Transverse colon (tissue), 4 donors: Measurements from ENCODE around the gene GGPS1. TPM values are rescaled to one million over a fixed set of nuclear protein-coding genes. Genes with fewer than 3 reads are reported as not detected.
"Not testable (repeated sequence)": the region's sequence is repeated elsewhere in the genome, so short reads cannot be mapped to it uniquely, and the experiment has no call there.

Experiments
- DNase-seq: peaks from one replicate; pipeline ENCODE4 v3.0.0-alpha.2; 2019
- H3K27ac ChIP-seq, 4 donors: fragments of 200-600 bp; sonication (generic); 2 replicates each; pipeline ENCODE4 v1.5.1; 2016 to 2018; ENCODE audit warnings: inconsistent platforms in 4 of 4
- H3K27me3 ChIP-seq: fragments of 200-600 bp; sonication (generic); 2 replicates; pipeline ENCODE4 v1.5.1; 2017; ENCODE audit warnings: inconsistent platforms
- H3K36me3 ChIP-seq, 4 donors: fragments of 200-600 bp; sonication (generic); 2 replicates each; pipeline ENCODE4 v1.5.1; 2017 to 2019; ENCODE audit warnings: inconsistent platforms in 4 of 4
- H3K4me1 ChIP-seq, 4 donors: fragments of 200-600 bp; sonication (generic); 2 replicates each; pipeline ENCODE4 v1.5.1; 2017 to 2020; ENCODE audit warnings: inconsistent platforms in 4 of 4
- H3K4me3 ChIP-seq, 4 donors: fragments of 200-600 bp; sonication (generic); 1 replicate in 1 of 4; 2 replicates in 3 of 4; pipeline versions ENCODE4 v1.5.1 to v1.6.1; 2017 to 2019; ENCODE audit warnings: inconsistent platforms in 4 of 4
- H3K9me3 ChIP-seq, 2 donors: fragments of 200-600 bp; sonication (generic); 2 replicates each; pipeline ENCODE4 v1.5.1; 2017 to 2019; ENCODE audit warnings: inconsistent platforms in 2 of 2
- CTCF ChIP-seq, 5 experiments: fragments of 200-600 bp in 3 of 5; fragments of 450-650 bp in 2 of 5; sonication (generic) in 3 of 5; IDR thresholded peaks; 1 replicate in 2 of 5; 2 replicates in 3 of 5; pipeline ENCODE4 v1.5.1; 2016 to 2017; ENCODE audit warnings: antibody characterized with exemption in 5 of 5, inconsistent platforms in 3 of 5, mild to moderate bottlenecking in 2 of 5, moderate library complexity in 1 of 5
- EP300 ChIP-seq: sonication (generic); formaldehyde crosslinking; IDR thresholded peaks from one replicate; pipeline ENCODE4 v1.6.1; 2017; ENCODE audit warnings: antibody characterized with exemption, low read depth
- POLR2A ChIP-seq: fragments of 450-650 bp; IDR thresholded peaks from one replicate; pipeline ENCODE4 v1.6.1; 2016; ENCODE audit warnings: antibody characterized with exemption, mild to moderate bottlenecking, moderate library complexity
- POLR2AphosphoS5 ChIP-seq, 3 donors: sonication (generic); formaldehyde crosslinking; IDR thresholded peaks; one replicate each; pipeline ENCODE4 v1.6.1; 2016; ENCODE audit warnings: antibody characterized with exemption in 3 of 3
- WGBS, 2 donors: methylation state at CpG; one replicate each; pipeline ENCODE4 v1.1.5; 2018; ENCODE audit warnings: low coverage in 1 of 2; 5-methylcytosine and 5-hydroxymethylcytosine counted together
- in situ Hi-C, 4 donors: fragments of 200-750 bp; cut with MboI; loops; one replicate each; pipeline versions ENCODE4 v1.15.0 to v1.15.1; 2017; ENCODE audit warnings: low sequenced_read_pairs in 3 of 4, low pct_ligation_motif_present in 1 of 4, low pct_unique_long_range_greater_than_20kb in 1 of 4
- intact Hi-C: fragments of 100-400 bp; cut with DNase I; formaldehyde crosslinking; loops from one replicate; pipeline ENCODE4 v1.15.1; 2023; ENCODE audit warnings: low total_unique reads
- small RNA-seq, 4 donors: library from RNA; depleted of rRNA; stranded (forward); fragments of <200 nt; gene quantifications; one replicate each; pipeline ENCODE3, GENCODE V24; 2016
- total RNA-seq, 4 donors: library from RNA; depleted of rRNA; stranded (reverse); fragments of >200 nt; gene quantifications; one replicate each; pipeline ENCODE4 v1.1.0, GENCODE V29; 2016

GGPS1 gene
- total RNA-seq, 4 donors from 2014 or later, result 11.2 to 22.1 (median 16.9) TPM

GRCh38 chr1:235381955-235382739 lies 53.8 kb downstream of the GGPS1 start:
- H3K27ac ChIP-seq, H3K27me3 ChIP-seq, H3K36me3 ChIP-seq, in situ Hi-C loops, H3K9me3 ChIP-seq, DNase-seq, H3K4me1 ChIP-seq, intact Hi-C loops, H3K4me3 ChIP-seq: not testable (repeated sequence)
- WGBS, 2 donors, result no CpG with 5 or more reads among the region's 3 CpGs

GRCh38 chr1:235385633-235386032 lies 57.3 kb downstream of the GGPS1 start:
- in situ Hi-C loops, H3K36me3 ChIP-seq, H3K27me3 ChIP-seq, DNase-seq, H3K4me3 ChIP-seq, H3K9me3 ChIP-seq, H3K27ac ChIP-seq, H3K4me1 ChIP-seq, intact Hi-C loops: not testable (repeated sequence)
- WGBS, 2 donors, result 89 to 94% methylated on average over 1 of the region's 1 CpG

GRCh38 chr1:235391874-235392273 lies 63.5 kb downstream of the GGPS1 start:
- TF ChIP-seq CTCF (IDR thresholded peaks at IDR 0.05), result no peak
- TF ChIP-seq POLR2A, result no peak
- no peak for TF ChIP-seq EP300
- TF ChIP-seq POLR2AphosphoS5 (IDR thresholded peaks at IDR 0.05), result no peak
- H3K36me3 ChIP-seq, result no peaks in the 10 kb centered on the region
- no peaks in the 10 kb centered on the region for H3K9me3 ChIP-seq
- intact Hi-C loops, result no loop called here
- no peak overlapping the region for H3K27ac ChIP-seq
- H3K4me3 ChIP-seq, result no peak overlapping the region
- 93 to 96% methylated on average over 4 of the region's 4 CpGs for WGBS, 2 donors
- no peaks in the 10 kb centered on the region for H3K4me1 ChIP-seq
- in situ Hi-C loops, result no loop called here
- no peaks in the 10 kb centered on the region for H3K27me3 ChIP-seq
- no peak for DNase-seq

Small RNA genes within 50 kb of the gene (small RNA-seq; reads per million reads assigned to genes)
- gene AL391994.1, result 0 reads per million in 4 donors

Other genes with a start within 250 kb of the GGPS1 start
- gene TOMM20, start 199.7 kb upstream of the GGPS1 start, total RNA-seq, result 10 to 100 TPM; 16.9 to 72.9 (median 54.5) TPM
- 10 to 100 TPM; 13.1 to 56.7 (median 29.7) TPM for gene RBM34, start 167.3 kb upstream of the GGPS1 start, total RNA-seq
- 10 to 100 TPM in 3 of 4 donors, 1 to 10 TPM in 1; 9.2 to 52.0 (median 34.0) TPM for gene ARID4B, start 391 bp upstream of the GGPS1 start, total RNA-seq
- 10 to 100 TPM; 16.8 to 59.1 (median 23.9) TPM for gene TBCE, start 38.9 kb downstream of the GGPS1 start, total RNA-seq
- 10 to 100 TPM; 21.4 to 42.2 (median 30.5) TPM for gene B3GALNT2, start 175.9 kb downstream of the GGPS1 start, total RNA-seq